HG03095 (cell line): ENCODE measurements around the gene PLXNB3.

ENCODE experiments used
- ATAC-seq: cut with Tn5 transposase; IDR thresholded peaks from one replicate; pipeline ENCODE4 v1.9.1; 2021; ENCODE audit warnings: moderate library complexity; ENCODE audit not compliant: unreplicated experiment

Gene PLXNB3

GRCh38 chrX:153772316-153773217 is 8.5 kb downstream of the PLXNB3 start:
- no peak for ATAC-seq

GRCh38 chrX:153773218-153773611 is 9.2 kb downstream of the PLXNB3 start:
- ATAC-seq = no peak

DNA sequence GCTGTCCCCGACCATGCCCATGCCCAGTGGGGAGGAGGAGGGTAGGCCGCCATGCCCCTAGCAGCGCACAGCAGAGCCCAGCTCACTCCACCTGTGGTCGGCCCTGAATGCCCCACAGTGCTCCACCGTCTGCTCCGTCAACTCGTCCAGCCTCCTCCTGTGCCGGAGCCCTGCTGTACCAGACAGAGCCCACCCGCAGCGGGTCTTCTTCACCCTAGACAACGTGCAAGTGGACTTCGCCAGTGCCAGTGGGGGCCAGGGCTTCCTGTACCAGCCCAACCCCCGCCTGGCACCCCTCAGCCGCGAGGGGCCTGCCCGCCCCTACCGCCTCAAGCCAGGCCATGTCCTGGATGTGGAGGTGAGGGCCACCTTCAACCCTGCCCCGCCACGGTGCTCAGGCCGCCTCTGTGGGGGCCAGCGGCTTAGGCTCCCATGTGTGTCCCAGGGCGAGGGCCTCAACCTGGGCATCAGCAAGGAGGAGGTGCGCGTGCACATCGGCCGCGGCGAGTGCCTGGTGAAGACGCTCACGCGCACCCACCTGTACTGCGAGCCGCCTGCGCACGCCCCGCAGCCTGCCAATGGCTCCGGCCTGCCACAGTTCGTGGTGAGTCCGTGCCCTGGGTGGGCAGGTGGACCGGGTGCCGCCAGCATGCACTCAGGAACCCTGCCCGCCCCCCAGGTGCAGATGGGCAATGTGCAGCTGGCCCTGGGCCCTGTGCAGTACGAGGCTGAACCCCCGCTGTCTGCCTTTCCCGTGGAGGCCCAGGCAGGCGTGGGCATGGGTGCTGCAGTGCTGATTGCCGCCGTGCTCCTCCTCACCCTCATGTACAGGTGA is 9.9 kb downstream of the PLXNB3 start:
- no peak for ATAC-seq

GRCh38 chrX:153774576-153775292 is 10.7 kb downstream of the PLXNB3 start:
- no peak for ATAC-seq

DNA sequence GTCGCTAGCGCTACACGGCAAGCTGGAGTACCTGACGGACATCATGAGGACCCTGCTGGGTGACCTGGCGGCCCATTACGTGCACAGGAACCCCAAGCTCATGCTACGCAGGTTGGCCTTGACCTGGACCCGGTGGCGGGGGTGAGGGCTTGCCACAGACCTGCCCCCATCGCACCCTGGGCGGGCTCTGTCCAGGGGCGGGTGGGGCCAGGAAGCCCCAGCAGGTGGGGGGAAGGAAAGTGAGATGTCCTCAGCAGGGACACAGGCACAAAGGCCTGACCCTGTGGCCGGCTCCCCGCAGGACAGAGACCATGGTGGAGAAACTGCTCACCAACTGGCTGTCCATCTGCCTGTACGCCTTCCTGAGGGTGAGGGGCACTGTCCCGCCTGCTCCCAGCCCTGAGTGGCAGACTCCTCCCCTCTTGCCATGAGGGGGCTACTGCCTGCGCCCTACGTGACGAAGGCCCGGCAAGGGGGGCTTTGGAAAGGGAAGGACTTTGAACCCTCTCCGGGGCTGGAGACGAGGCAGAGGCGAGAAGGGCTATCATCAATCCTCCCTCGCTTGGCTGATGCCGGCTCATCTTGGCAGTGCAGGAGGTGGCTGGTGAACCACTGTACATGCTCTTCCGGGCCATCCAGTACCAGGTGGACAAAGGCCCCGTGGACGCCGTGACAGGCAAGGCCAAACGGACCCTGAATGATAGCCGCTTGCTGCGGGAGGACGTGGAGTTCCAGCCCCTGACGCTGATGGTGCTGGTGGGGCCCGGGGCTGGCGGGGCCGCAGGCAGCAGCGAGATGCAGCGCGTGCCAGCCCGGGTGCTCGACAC is 11.5 kb downstream of the PLXNB3 start:
- no peak for ATAC-seq

- no peak for ATAC-seq
These were observed 12.1 kb downstream of the PLXNB3 start for GRCh38 chrX:153776120-153776599.

GRCh38 chrX:153776611-153777045 is 12.6 kb downstream of the PLXNB3 start:
- no peak for ATAC-seq

GRCh38 chrX:153777261-153778090 is 13.4 kb downstream of the PLXNB3 start:
- ATAC-seq = no peak

GRCh38 chrX:153778181-153778580 is 14.1 kb downstream of the PLXNB3 start:
- ATAC-seq = no peak

DNA sequence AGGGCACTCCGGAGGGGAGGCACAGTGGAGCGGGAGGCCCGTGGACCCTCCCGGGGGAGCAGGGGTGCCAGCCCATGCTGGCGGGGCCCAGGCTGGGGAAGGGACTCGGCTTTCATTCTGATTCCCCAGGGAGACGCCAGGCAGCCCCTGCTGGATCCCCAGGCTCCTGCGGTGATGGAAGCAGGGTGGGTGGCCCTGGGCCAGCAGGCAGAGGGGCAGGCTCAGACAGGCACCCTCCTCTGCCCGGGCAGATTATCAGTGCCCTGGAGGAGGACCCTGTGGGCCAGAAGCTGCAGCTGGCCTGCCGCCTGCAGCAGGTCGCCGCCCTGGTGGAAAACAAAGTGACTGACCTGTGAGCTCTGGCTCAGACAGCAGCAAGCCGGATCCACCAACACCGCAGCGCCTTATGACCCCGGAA is 14.6 kb downstream of the PLXNB3 start:
- no peak for ATAC-seq

GRCh38 chrX:153779891-153780677 is 16.0 kb downstream of the PLXNB3 start:
- no peak for ATAC-seq

GRCh38 chrX:153780678-153781427 is 16.8 kb downstream of the PLXNB3 start, which contains the start of gene SRPK3:
Gene SRPK3 (plus strand): TSS chrX:153781041. CDS start chrX:153781087, 46 bp downstream.
- ATAC-seq = no peak

GRCh38 chrX:153781428-153782047 is 17.5 kb downstream of the PLXNB3 start:
- ATAC-seq = no peak

DNA sequence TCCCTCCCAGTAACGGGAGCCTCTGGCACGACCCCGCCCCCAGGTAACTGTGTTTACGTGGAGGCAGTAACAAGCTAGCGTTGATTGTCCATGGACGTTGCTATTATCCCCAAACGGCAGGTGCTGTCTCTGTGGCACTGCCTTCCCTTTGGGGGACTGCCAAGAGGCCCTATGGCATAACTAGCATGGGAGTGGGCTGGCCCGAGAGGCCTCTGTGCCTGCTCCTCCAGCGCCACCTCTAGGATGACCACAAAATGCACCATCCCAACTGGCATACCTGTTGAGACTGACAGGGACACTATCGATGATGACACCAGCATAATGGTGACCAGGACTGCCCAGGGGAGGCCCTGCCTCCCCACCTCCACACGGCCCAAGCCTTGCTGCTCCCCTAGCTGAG is 18.3 kb downstream of the PLXNB3 start:
- no peak for ATAC-seq

GRCh38 chrX:153782871-153783270 is 18.8 kb downstream of the PLXNB3 start:
- no peak for ATAC-seq

- no peak for ATAC-seq
These were observed 19.4 kb downstream of the PLXNB3 start for GRCh38 chrX:153783378-153784013.
